Ovary (tissue), 9 donors: ENCODE data around the gene POP4. TPM values are rescaled to one million over a fixed set of nuclear protein-coding genes. Genes with fewer than 3 reads are reported as not detected.

Source experiments
- DNase-seq, 5 donors: peaks; one replicate each; pipeline ENCODE4 v3.0.0-alpha.2; 2019 to 2020
- H3K27ac ChIP-seq, 2 donors: fragments of 200-600 bp; one replicate each; pipeline versions ENCODE4 v1.5.1 to v1.8.0; 2019 to 2022
- H3K27me3 ChIP-seq: fragments of 200-600 bp; one replicate; pipeline ENCODE4 v1.8.0; 2022
- H3K36me3 ChIP-seq: fragments of 200-600 bp; sonication (generic); one replicate; pipeline ENCODE4 v1.5.1; 2019
- H3K4me1 ChIP-seq: one replicate; pipeline ENCODE4 v1.8.1; 2013; ENCODE audit warnings: mild to moderate bottlenecking, moderate library complexity; ENCODE audit not compliant: insufficient read depth
- H3K4me3 ChIP-seq: fragments of 200-600 bp; sonication (generic); one replicate; pipeline ENCODE4 v1.5.1; 2017
- H3K9me3 ChIP-seq, 2 donors: fragments of 200-600 bp in 1 of 2; sonication (generic) in 1 of 2; one replicate each; pipeline versions ENCODE4 v1.5.1 to v1.8.1; 2013 to 2019; ENCODE audit warnings: mild to moderate bottlenecking in 1 of 2, moderate library complexity in 1 of 2
- EP300 ChIP-seq: sonication (generic); formaldehyde crosslinking; IDR thresholded peaks from one replicate; pipeline ENCODE4 v1.6.1; 2017; ENCODE audit warnings: antibody characterized with exemption
- POLR2A ChIP-seq: fragments of 450-650 bp; IDR thresholded peaks from one replicate; pipeline ENCODE4 v1.6.1; 2017; ENCODE audit warnings: antibody characterized with exemption, mild to moderate bottlenecking, moderate library complexity
- WGBS, 3 donors: extraction: QIAGEN DNeasy Blood & Tissue Kit in 1 of 3; methylation state at CpG; one replicate each; pipeline versions ENCODE4 v1.1.5 to v1.1.7; 2013 to 2017; 5-methylcytosine and 5-hydroxymethylcytosine counted together
- intact Hi-C, 4 donors: fragments of 100-400 bp; cut with DNase I; formaldehyde crosslinking; loops; one replicate each; pipeline versions ENCODE4 v1.11.0 to v1.15.1; 2022 to 2023
- polyA plus RNA-seq, 2 donors: library from polyadenylated mRNA; stranded (reverse); fragments of 200-250 nt in 1 of 2; fragments of 350-450 nt in 1 of 2; fragmentation: Illumina TruSeq in 1 of 2; extraction: RNeasy Lipid Tissue Mini Kit (QIAGEN cat#74804) in 1 of 2; gene quantifications; one replicate each; pipeline ENCODE4 v1.2.3, GENCODE V29; 2013 to 2014
- total RNA-seq, 7 donors: library from RNA; depleted of rRNA in 2 of 7; stranded (reverse); fragments of >200 nt in 2 of 7; fragmentation: NEBNext Ultra II Directional in 3 of 7; extraction: Animal tissue kit (Norgen Biotek cat#: 25700) in 3 of 7; gene quantifications; one replicate each; pipeline versions ENCODE4 v1.1.0 to v1.2.4, GENCODE V29; 2016 to 2023
- TF ChIP-seq, protein P1 (sequence below), 3 donors: fragments of 450-650 bp in 2 of 3; fragments of 200-600 bp in 1 of 3; IDR thresholded peaks; one replicate each; pipeline versions ENCODE4 v1.5.1 to v1.8.0; 2016 to 2022; ENCODE audit warnings: antibody characterized with exemption in 3 of 3, mild to moderate bottlenecking in 1 of 3
- donor health status: DM: no; HTN: no; CAD: no; lungs with moderate emphysema.
- donor health status: DM: no; HTN: no; CAD: no.
- donor health status: Bipolar disorder and iron deficiency.
- donor health status: DM: yes; HTN: yes; CAD: no.
- donor health status: DM: no; HTN: no; CAD: no.
- donor health status: DM: yes; HTN: yes; CAD: no.

Gene POP4
- total and polyA plus RNA-seq, 9 donors, result 32.9 to 92.9 (median 38.9) TPM

DNA sequence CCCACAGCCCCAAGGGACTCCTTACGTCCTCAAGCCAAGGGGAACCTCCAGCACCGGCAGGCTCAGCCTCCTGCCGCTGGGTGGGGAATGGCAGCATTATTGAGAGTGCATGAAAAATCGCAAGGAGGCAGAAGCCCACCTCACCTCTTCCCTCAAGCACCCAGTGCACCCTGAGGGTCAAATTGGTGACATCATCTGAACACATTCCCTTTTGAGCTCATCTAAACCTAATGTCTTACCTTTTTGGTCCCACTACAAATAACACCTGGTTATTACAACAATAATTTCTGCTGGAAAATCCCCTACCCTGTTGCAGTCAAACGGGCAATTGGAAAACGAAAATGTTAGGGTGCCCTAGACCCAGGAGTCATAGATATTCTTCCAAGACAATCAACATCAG lies 12.2 kb upstream of the POP4 start:
- WGBS, 3 donors, result 66 to 74% (median 73%) methylated on average over 6 of the region's 6 CpGs
- Histone ChIP-seq H3K9me3 (no peaks in the 10 kb centered on the region), H3K27me3 (no peaks in the 10 kb centered on the region)

DNA sequence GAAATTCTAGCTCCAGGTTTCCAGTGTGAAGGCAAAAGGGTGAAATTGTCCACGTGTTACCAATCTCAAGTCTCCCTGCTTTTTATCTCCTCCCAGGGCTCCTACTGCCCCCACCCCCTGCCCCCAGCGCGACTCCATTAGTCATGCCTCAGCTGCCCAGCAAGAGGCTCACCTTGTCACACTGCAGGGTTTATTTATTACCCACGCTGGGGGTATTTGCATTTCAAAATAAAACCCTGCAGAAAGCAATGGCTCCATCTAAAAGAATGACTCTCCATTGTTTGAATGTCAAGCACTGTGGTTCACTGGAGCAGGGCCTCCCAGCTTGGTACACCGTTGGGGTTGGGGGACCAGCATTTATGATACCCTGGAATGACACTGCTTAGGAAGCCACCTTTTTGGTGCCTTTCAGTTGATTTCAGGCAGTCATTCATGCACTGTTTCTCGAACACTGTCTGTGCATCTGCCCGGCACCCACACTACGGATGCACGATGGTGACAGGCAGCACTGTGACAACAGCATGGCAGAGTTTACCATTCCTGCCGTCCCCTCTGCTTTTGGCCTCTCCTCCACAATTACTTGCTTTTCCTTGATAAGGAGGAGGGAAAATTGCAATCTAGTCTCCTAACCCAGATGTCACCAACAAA lies 9.9 kb upstream of the POP4 start:
- intact Hi-C loops, result no loop called here
- WGBS, 3 donors, result 21 to 32% (median 25%) methylated on average over 10 of the region's 10 CpGs
- Histone ChIP-seq H3K4me3 (no peak overlapping the region), H3K4me1 (no peaks in the 10 kb centered on the region), H3K9me3 (no peaks in the 10 kb centered on the region), H3K27ac (no peak overlapping the region), H3K27me3 (no peaks in the 10 kb centered on the region), H3K36me3 (no peaks in the 10 kb centered on the region)
- DNase-seq, result no peak
- TF ChIP-seq, protein P1, sequence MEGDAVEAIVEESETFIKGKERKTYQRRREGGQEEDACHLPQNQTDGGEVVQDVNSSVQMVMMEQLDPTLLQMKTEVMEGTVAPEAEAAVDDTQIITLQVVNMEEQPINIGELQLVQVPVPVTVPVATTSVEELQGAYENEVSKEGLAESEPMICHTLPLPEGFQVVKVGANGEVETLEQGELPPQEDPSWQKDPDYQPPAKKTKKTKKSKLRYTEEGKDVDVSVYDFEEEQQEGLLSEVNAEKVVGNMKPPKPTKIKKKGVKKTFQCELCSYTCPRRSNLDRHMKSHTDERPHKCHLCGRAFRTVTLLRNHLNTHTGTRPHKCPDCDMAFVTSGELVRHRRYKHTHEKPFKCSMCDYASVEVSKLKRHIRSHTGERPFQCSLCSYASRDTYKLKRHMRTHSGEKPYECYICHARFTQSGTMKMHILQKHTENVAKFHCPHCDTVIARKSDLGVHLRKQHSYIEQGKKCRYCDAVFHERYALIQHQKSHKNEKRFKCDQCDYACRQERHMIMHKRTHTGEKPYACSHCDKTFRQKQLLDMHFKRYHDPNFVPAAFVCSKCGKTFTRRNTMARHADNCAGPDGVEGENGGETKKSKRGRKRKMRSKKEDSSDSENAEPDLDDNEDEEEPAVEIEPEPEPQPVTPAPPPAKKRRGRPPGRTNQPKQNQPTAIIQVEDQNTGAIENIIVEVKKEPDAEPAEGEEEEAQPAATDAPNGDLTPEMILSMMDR (IDR thresholded peaks at IDR 0.05), result no peak
- TF ChIP-seq EP300, result no peak
- TF ChIP-seq POLR2A, result no peak

More for the DNA sequence above, 12.2 kb upstream of the POP4 start:
- intact Hi-C loops, result no loop called here
- Histone ChIP-seq H3K27ac (no peak overlapping the region), H3K4me3 (no peak overlapping the region), H3K36me3 (no peaks in the 10 kb centered on the region), H3K4me1 (no peaks in the 10 kb centered on the region)
- no peak for DNase-seq
- TF ChIP-seq, protein P1 (IDR thresholded peaks at IDR 0.05), result no peak
- TF ChIP-seq EP300 (no peak), POLR2A (no peak)

DNA sequence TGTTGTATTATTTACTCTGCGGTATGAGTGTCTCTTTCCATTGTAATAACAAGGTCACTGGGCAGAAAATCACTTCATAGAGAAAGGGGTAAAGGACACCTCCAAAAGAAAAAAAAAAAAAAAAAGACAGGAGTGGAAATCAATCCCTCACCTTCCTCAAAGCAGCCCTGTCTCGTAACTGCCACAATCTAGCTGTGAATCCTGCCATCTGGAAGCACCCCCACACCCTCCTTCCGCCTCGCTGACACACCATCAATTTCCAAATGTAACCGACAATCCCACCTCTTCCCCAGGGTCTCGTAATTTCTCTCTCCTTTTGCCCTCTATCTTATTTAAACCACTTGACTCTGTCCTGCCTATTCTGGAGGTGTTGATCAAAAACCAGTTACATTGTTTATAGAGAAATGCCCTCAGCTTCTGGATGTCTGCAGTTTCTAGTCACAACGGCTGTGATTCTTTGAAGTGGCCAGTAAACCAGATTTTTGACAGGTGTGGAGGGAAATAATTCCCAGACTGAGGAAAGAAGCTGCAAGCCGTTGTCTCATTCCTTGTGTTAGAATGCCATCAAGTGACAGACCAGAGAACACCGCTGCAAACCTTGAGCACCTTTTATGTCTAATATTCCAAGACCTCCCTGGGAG lies 9.1 kb upstream of the POP4 start:
- DNase-seq, result no peak
- TF ChIP-seq EP300 (no peak), POLR2A (no peak)
- TF ChIP-seq, protein P1 (IDR thresholded peaks at IDR 0.05), result no peak
- H3K27me3 ChIP-seq, result no peaks in the 10 kb centered on the region
- H3K9me3 ChIP-seq, result no peaks in the 10 kb centered on the region
- H3K36me3 ChIP-seq, result no peaks in the 10 kb centered on the region
- no peak overlapping the region for H3K27ac ChIP-seq
- 11 to 13% (median 12%) methylated on average over 9 of the region's 9 CpGs for WGBS, 3 donors
- intact Hi-C loops, result no loop called here
- no peak overlapping the region for H3K4me3 ChIP-seq
- no peaks in the 10 kb centered on the region for H3K4me1 ChIP-seq

DNA sequence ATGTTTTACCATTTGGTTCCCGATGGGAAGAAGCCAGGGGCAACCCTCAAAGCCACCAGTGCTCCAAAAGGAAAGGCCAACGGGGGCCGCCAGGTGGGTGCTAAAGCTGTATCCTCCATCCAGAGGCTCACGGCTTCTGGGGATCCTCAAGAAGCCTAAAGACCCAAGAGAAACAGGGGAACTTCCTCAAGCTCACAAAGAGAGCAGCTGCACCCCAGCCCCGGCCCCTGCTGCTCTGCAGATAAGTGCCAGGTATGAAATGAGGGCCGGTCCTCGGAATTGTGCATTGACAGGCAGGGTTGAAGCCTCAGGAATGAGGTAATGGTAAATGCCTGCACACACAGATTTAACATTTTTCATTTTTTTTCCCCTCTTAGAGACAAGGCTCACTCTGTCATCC lies 8.0 kb upstream of the POP4 start:
- intact Hi-C loops, result no loop called here
- no peaks in the 10 kb centered on the region for H3K4me1 ChIP-seq
- no peak overlapping the region for H3K27ac ChIP-seq
- no peak for DNase-seq
- 61 to 63% (median 63%) methylated on average over 7 of the region's 7 CpGs for WGBS, 3 donors
- TF ChIP-seq POLR2A (no peak), EP300 (no peak)
- TF ChIP-seq, protein P1 (IDR thresholded peaks at IDR 0.05), result no peak
- H3K27me3 ChIP-seq, result no peaks in the 10 kb centered on the region
- H3K4me3 ChIP-seq, result no peak overlapping the region
- H3K9me3 ChIP-seq, result no peaks in the 10 kb centered on the region
- no peaks in the 10 kb centered on the region for H3K36me3 ChIP-seq
